ENCODE measurements around the gene IRF2BP2.
A peak's percentile ranks its signal among the peaks of the same experiment; 100 is the strongest.

Gene IRF2BP2

DNA sequence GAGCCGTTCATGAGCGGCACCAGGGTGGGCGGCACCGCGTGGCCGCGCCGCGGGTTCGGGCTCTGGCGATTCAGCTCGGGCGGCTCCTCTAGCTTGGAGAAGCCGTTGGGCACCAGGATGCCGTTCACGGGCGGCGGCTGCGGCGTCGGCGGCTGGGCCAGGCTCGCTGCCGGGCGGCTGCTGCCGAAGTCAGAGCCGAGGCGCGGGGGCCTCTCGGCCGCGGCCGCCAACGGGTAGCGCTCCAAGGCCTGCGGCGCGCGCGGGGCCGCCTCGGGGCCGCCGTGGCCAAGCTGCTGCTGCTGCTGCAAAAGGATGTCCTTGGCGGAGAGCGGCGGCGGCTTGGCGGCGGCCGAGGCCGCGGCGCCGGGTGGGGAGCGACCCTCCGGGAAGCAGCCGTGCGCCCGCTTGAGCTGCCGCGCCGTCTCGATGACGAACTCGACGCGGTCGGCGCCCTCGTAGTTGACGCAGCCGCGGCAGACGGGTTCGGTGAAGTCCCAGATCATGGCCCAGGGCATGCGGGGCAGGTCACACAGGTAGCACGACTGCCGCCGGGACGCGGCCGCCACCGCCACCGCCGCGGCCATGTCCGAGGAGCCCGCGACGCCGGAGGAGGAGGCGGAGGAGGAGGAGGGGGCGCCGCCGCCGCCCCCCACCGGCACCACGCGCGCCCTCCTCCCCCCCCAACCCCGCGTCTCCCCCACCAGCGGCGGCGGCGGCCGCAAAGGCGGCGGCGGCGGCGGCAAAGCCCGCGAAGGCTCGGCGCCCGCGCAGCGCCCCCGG lies 877 bp downstream of the IRF2BP2 start (continued):
- TF ChIP-seq, protein P1, sequence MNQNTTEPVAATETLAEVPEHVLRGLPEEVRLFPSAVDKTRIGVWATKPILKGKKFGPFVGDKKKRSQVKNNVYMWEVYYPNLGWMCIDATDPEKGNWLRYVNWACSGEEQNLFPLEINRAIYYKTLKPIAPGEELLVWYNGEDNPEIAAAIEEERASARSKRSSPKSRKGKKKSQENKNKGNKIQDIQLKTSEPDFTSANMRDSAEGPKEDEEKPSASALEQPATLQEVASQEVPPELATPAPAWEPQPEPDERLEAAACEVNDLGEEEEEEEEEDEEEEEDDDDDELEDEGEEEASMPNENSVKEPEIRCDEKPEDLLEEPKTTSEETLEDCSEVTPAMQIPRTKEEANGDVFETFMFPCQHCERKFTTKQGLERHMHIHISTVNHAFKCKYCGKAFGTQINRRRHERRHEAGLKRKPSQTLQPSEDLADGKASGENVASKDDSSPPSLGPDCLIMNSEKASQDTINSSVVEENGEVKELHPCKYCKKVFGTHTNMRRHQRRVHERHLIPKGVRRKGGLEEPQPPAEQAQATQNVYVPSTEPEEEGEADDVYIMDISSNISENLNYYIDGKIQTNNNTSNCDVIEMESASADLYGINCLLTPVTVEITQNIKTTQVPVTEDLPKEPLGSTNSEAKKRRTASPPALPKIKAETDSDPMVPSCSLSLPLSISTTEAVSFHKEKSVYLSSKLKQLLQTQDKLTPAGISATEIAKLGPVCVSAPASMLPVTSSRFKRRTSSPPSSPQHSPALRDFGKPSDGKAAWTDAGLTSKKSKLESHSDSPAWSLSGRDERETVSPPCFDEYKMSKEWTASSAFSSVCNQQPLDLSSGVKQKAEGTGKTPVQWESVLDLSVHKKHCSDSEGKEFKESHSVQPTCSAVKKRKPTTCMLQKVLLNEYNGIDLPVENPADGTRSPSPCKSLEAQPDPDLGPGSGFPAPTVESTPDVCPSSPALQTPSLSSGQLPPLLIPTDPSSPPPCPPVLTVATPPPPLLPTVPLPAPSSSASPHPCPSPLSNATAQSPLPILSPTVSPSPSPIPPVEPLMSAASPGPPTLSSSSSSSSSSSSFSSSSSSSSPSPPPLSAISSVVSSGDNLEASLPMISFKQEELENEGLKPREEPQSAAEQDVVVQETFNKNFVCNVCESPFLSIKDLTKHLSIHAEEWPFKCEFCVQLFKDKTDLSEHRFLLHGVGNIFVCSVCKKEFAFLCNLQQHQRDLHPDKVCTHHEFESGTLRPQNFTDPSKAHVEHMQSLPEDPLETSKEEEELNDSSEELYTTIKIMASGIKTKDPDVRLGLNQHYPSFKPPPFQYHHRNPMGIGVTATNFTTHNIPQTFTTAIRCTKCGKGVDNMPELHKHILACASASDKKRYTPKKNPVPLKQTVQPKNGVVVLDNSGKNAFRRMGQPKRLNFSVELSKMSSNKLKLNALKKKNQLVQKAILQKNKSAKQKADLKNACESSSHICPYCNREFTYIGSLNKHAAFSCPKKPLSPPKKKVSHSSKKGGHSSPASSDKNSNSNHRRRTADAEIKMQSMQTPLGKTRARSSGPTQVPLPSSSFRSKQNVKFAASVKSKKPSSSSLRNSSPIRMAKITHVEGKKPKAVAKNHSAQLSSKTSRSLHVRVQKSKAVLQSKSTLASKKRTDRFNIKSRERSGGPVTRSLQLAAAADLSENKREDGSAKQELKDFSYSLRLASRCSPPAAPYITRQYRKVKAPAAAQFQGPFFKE (tag by site-specific recombination; IDR thresholded peaks at IDR 0.05; ENCODE audit: borderline replicate concordance), result no peak
- TF ChIP-seq ZNF24 (tag by site-specific recombination; IDR thresholded peaks at IDR 0.05) (no peak), ZNF146 (tag by site-specific recombination; IDR thresholded peaks at IDR 0.05) (no peak), PRDM1 (tag by site-specific recombination; IDR thresholded peaks at IDR 0.05) (no peak), ZNF529 (tag by site-specific recombination; IDR thresholded peaks at IDR 0.05; ENCODE audit: insufficient replicate concordance) (no peak), ZNF654 (tag by site-specific recombination; IDR thresholded peaks at IDR 0.05; ENCODE audit: low read depth) (no peak), ZNF561 (tag by site-specific recombination; IDR thresholded peaks at IDR 0.05; ENCODE audit: borderline replicate concordance) (peak; percentile 59; the same call in 1 of the 2 replicates), ZNF48 (tag by site-specific recombination; IDR thresholded peaks at IDR 0.05) (no peak)
- TF ChIP-seq, protein P2, sequence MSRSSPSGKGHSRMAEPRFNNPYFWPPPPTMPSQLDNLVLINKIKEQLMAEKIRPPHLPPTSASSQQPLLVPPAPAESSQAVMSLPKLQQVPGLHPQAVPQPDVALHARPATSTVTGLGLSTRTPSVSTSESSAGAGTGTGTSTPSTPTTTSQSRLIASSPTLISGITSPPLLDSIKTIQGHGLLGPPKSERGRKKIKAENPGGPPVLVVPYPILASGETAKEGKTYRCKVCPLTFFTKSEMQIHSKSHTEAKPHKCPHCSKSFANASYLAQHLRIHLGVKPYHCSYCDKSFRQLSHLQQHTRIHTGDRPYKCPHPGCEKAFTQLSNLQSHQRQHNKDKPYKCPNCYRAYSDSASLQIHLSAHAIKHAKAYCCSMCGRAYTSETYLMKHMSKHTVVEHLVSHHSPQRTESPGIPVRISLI (tag by site-specific recombination; IDR thresholded peaks at IDR 0.05), result no peak
- TF ChIP-seq, protein P3, sequence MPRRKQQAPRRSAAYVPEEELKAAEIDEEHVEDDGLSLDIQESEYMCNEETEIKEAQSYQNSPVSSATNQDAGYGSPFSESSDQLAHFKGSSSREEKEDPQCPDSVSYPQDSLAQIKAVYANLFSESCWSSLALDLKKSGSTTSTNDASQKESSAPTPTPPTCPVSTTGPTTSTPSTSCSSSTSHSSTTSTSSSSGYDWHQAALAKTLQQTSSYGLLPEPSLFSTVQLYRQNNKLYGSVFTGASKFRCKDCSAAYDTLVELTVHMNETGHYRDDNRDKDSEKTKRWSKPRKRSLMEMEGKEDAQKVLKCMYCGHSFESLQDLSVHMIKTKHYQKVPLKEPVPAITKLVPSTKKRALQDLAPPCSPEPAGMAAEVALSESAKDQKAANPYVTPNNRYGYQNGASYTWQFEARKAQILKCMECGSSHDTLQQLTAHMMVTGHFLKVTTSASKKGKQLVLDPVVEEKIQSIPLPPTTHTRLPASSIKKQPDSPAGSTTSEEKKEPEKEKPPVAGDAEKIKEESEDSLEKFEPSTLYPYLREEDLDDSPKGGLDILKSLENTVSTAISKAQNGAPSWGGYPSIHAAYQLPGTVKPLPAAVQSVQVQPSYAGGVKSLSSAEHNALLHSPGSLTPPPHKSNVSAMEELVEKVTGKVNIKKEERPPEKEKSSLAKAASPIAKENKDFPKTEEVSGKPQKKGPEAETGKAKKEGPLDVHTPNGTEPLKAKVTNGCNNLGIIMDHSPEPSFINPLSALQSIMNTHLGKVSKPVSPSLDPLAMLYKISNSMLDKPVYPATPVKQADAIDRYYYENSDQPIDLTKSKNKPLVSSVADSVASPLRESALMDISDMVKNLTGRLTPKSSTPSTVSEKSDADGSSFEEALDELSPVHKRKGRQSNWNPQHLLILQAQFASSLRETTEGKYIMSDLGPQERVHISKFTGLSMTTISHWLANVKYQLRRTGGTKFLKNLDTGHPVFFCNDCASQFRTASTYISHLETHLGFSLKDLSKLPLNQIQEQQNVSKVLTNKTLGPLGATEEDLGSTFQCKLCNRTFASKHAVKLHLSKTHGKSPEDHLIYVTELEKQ (tag by site-specific recombination; IDR thresholded peaks at IDR 0.05; ENCODE audit: borderline replicate concordance), result no peak

DNA sequence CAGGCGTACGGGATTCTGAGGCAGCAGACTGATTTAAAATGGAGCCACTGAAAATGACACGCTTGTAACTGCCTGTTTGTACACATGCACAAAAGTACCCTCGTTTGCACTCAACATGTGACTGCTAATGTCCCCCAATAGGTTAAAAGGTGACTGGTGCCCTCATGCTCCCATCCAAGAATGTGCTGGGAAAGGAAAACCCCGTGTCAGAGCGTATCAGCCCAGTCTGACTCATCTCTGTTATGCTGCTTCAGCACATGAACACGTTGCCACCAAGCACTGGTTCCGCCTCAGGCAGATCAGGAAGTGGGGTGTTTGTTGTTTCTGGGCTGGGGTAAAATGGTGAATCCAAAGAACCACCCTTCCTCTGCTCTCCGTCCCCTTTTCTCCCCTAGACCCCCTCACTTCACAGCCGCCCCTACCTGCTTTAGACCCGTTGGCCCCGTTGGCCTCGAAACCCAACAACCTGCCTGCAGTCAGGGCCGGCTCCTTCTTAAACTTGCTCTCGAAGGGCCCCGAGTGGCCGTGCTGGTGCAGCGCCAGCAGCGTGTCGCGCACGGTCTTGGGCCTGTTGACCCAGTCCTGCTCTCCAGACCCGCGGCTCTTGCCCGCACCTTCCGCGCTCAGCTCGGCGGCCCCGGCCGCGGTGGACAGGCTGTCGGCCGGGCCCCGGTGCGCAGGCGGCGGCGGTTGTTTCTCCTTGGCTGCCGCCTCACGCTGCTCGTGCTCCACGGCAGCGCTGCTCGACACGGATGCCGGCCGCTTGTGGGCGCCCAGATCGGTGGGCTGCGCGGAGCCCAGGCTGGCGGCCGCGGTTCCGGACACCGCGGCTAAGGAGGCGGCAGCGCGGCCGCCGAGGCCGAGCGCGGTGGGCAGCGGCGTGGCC lies 1.7 kb downstream of the IRF2BP2 start:
- ChIA-PET POLR2A (interaction anchor here (0.6 to 6.7 kb wide), 6 partner anchors 64 to 476 kb away, joined by 3 to 135 read pairs (median 12); no protein-coding TSS in a partner anchor), CTCF (interaction anchor here (0.6 to 1.2 kb wide), 5 partner anchors 8 to 475 kb away, joined by 3 to 5 read pairs (median 3); no protein-coding TSS in a partner anchor)
- H3K27ac ChIP-seq (ENCODE audit: extremely low read depth, low read depth, low read length), result peak overlapping the region; percentile 99
- TF ChIP-seq YY1 (tag by site-specific recombination; IDR thresholded peaks at IDR 0.05) (peak; percentile 42; the same call in 1 of the 2 replicates), TRIM28 (IDR thresholded peaks at IDR 0.05; ENCODE audit: borderline replicate concordance, low read length) (no peak), ZNF366 (tag by site-specific recombination; conservative IDR thresholded peaks at IDR 0.05) (peak; percentile 74), KLF1 (tag by site-specific recombination; IDR thresholded peaks at IDR 0.05) (peak; percentile 45; the same call in 1 of the 2 replicates), ZNF423 (tag by site-specific recombination; IDR thresholded peaks at IDR 0.05) (no peak), KLF9 (tag by site-specific recombination; IDR thresholded peaks at IDR 0.05; ENCODE audit: low read depth) (no peak), ZNF174 (tag by site-specific recombination; IDR thresholded peaks at IDR 0.05) (no peak), MZF1 (tag by site-specific recombination; IDR thresholded peaks at IDR 0.05; ENCODE audit: borderline replicate concordance) (no peak)
- TF ChIP-seq, protein P4, sequence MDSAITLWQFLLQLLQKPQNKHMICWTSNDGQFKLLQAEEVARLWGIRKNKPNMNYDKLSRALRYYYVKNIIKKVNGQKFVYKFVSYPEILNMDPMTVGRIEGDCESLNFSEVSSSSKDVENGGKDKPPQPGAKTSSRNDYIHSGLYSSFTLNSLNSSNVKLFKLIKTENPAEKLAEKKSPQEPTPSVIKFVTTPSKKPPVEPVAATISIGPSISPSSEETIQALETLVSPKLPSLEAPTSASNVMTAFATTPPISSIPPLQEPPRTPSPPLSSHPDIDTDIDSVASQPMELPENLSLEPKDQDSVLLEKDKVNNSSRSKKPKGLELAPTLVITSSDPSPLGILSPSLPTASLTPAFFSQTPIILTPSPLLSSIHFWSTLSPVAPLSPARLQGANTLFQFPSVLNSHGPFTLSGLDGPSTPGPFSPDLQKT (IDR thresholded peaks at IDR 0.05; ENCODE audit: borderline replicate concordance, low read depth, low read length), result no peak
- TF ChIP-seq, protein P5, sequence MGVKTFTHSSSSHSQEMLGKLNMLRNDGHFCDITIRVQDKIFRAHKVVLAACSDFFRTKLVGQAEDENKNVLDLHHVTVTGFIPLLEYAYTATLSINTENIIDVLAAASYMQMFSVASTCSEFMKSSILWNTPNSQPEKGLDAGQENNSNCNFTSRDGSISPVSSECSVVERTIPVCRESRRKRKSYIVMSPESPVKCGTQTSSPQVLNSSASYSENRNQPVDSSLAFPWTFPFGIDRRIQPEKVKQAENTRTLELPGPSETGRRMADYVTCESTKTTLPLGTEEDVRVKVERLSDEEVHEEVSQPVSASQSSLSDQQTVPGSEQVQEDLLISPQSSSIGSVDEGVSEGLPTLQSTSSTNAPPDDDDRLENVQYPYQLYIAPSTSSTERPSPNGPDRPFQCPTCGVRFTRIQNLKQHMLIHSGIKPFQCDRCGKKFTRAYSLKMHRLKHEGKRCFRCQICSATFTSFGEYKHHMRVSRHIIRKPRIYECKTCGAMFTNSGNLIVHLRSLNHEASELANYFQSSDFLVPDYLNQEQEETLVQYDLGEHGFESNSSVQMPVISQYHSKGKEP (tag by site-specific recombination; IDR thresholded peaks at IDR 0.05), result no peak

More for the DNA sequence above, 1.7 kb downstream of the IRF2BP2 start:
- H3K36me3 ChIP-seq (ENCODE audit: control insufficient read depth in 2 of 2, insufficient read depth in 1 of 2, low read length in 2 of 2), result peaks cover 15 to 42% of the 10 kb centered on the region in 2 experiments
- no peaks in the 10 kb centered on the region for H3K9me3 ChIP-seq (ENCODE audit: control insufficient read depth, insufficient read depth, low read depth, low read length)
- peak overlapping the region; percentile 88 for H3K4me3 ChIP-seq (ENCODE audit: low read depth, low read length)
- peaks cover 30% of the 10 kb centered on the region for H3K4me1 ChIP-seq (ENCODE audit: control insufficient read depth, insufficient read depth, low read length)

Data from HEK293 (cell line).